H1 (cell line): ENCODE data around the gene NEDD4L. TPM values are rescaled to one million over a fixed set of nuclear protein-coding genes. Genes with fewer than 3 reads are reported as not detected.

ENCODE experiments used
- ATF3 ChIP-seq: IDR thresholded peaks from 2 replicates; pipeline ENCODE4 v1.6.1; 2011; ENCODE audit warnings: low read depth, mild to moderate bottlenecking, low read length; ENCODE audit not compliant: insufficient read depth
- GABPA ChIP-seq: IDR thresholded peaks from 2 replicates; pipeline ENCODE4 v1.6.1; 2011; ENCODE audit warnings: mild to moderate bottlenecking, low read length, moderate library complexity, borderline replicate concordance; ENCODE audit not compliant: insufficient read depth
- KDM5A ChIP-seq: fragments of 200-600 bp; IDR thresholded peaks from 2 replicates; pipeline ENCODE4 v1.7.1; 2012; ENCODE audit warnings: mild to moderate bottlenecking, low read length, inconsistent platforms, mixed read lengths
- RBBP5 ChIP-seq: IDR thresholded peaks from 2 replicates; pipeline ENCODE4 v1.7.1; 2012; ENCODE audit warnings: low read depth, mild to moderate bottlenecking, inconsistent platforms, low read length, moderate library complexity, borderline replicate concordance
- RNF2 ChIP-seq: fragments of 200-900, 300-1000 bp; sonication (generic); IDR thresholded peaks from 2 replicates; pipeline ENCODE4 v1.7.1; 2016; ENCODE audit warnings: borderline replicate concordance, low read depth, mild to moderate bottlenecking, antibody characterized with exemption, low read length; ENCODE audit not compliant: poor library complexity, severe bottlenecking; ENCODE audit errors: missing control alignments
- SIN3A ChIP-seq, 2 experiments: IDR thresholded peaks in 1 of 2; conservative IDR thresholded peaks in 1 of 2; 2 replicates each; pipeline ENCODE4 v1.6.1; 2011 to 2012; ENCODE audit warnings: low read length in 2 of 2, improper control_type of control experiment in 1 of 2, low read depth in 1 of 2, mild to moderate bottlenecking in 1 of 2
- TEAD4 ChIP-seq: IDR thresholded peaks from 2 replicates; pipeline ENCODE4 v1.6.1; 2012; ENCODE audit warnings: low read depth, low read length, inconsistent platforms, mixed read lengths
- polyA plus RNA-seq, 7 experiments: library from polyadenylated mRNA; depleted of rRNA in 3 of 7; stranded (reverse) in 5 of 7; unstranded in 2 of 7; fragments of >200 nt in 5 of 7; fragments of 200-250 nt in 2 of 7; gene quantifications; 1 replicate in 5 of 7; 2 replicates in 1 of 7; 4 replicates in 1 of 7; pipeline versions ENCODE4 v1.2.1 to v1.2.3, GENCODE V29; 2011 to 2013; ENCODE audit warnings: missing spikeins in 2 of 7, mixed read lengths in 2 of 7
- total RNA-seq: library from RNA; stranded (reverse); fragmentation: NEBNext Ultra II Directional; extraction: Animal tissue kit (Norgen Biotek cat#: 25700); gene quantifications from 2 replicates; pipeline ENCODE4 v1.2.1, GENCODE V29; 2021
- TF ChIP-seq, protein P1 (sequence below): IDR thresholded peaks from 2 replicates; pipeline ENCODE4 v1.6.1; 2012; ENCODE audit warnings: low read length, inconsistent platforms

NEDD4L gene
- total and polyA plus RNA-seq, 2 of the 8 experiments (the other 6 are each of a cell fraction or from before 2014, with no cell fraction given), result 37.3 to 69.8 TPM

DNA sequence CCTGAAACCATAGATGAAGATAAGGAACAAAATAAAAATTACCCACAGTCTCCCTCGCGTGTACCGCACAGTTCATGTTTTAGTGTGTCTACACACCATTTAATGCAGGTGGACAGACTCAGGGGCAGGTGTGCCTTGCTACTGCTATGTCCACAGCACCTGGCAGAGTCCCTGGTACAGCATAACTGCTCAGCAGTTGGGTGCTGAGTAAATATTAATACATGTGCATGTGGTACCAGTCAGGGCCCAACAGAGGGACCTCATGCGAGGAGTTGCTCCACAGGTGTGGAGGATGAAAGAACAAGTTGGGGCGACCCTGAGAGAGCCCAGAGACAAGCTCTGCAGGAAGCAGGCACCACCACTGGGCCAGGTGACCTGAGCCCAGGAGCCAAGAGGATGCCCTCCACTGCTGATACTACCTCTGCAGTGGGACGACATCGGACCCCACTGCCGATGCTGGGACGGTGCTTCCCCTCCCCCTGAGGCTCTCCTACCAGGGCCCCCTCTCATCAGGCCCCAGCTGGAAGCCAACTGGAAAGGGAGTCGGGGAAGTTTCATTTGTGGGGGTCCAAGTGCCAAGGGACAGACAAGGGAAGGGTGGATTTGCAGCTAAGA, 100.8 kb downstream of the NEDD4L start (continued):
- TF ChIP-seq, protein P1, sequence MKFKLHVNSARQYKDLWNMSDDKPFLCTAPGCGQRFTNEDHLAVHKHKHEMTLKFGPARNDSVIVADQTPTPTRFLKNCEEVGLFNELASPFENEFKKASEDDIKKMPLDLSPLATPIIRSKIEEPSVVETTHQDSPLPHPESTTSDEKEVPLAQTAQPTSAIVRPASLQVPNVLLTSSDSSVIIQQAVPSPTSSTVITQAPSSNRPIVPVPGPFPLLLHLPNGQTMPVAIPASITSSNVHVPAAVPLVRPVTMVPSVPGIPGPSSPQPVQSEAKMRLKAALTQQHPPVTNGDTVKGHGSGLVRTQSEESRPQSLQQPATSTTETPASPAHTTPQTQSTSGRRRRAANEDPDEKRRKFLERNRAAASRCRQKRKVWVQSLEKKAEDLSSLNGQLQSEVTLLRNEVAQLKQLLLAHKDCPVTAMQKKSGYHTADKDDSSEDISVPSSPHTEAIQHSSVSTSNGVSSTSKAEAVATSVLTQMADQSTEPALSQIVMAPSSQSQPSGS, result no peak
- no peak for TF ChIP-seq KDM5A
- TF ChIP-seq RBBP5, result no peak
- TF ChIP-seq SIN3A (conservative IDR thresholded peaks at IDR 0.05 in 1 of 2, IDR thresholded peaks at IDR 0.05 in 1 of 2; ENCODE audit: low read depth in 1 of 2, low read length in 2 of 2), result no peak
- TF ChIP-seq ATF3, result no peak
- TF ChIP-seq TEAD4, result no peak
- TF ChIP-seq GABPA, result no peak
- no peak for TF ChIP-seq RNF2
